ENCODE data around the gene CRYGB. TPM values are rescaled to one million over a fixed set of nuclear protein-coding genes. Genes with fewer than 3 reads are reported as not detected.

CRYGB gene
- total and polyA plus RNA-seq, 10 of the 15 experiments (the other 5 are each of a cell fraction or from before 2014, with no cell fraction given) = not detected

GRCh38 chr2:208186465-208186864 is 40.5 kb upstream of the CRYGB start:
- H3K9me3 ChIP-seq (replicated peaks; ENCODE audit: control insufficient read depth, insufficient read depth, low read length) = no peaks in the 10 kb centered on the region
- no peak overlapping the region for H3K9ac ChIP-seq (ENCODE audit: control insufficient read depth, insufficient read depth, low read length)
- H3K36me3 ChIP-seq (ENCODE audit: control insufficient read depth in 2 of 2, insufficient read depth in 2 of 2, low read length in 1 of 2) = no peaks in the 10 kb centered on the region
- no peaks in the 10 kb centered on the region for H3K4me1 ChIP-seq (ENCODE audit: control insufficient read depth, insufficient read depth, low read length)
- FAIRE-seq = no peak
- ATAC-seq = no peak
- H3K79me2 ChIP-seq (ENCODE audit: control insufficient read depth, insufficient read depth, low read length) = no peaks in the 10 kb centered on the region
- intact Hi-C loops (cut with micrococcal nuclease; ENCODE audit: unreplicated experiment) = no loop called here
- BruUV-seq (replicated peaks) = no TSS peak
- H2AFZ ChIP-seq (ENCODE audit: control insufficient read depth, low read depth, low read length) = no peak overlapping the region
- in situ Hi-C loops (cut with MboI) = loop anchor here (25.0 kb wide), 1 partner anchor 1026 kb away; no protein-coding TSS in a partner anchor
- TF ChIP-seq SPI1 (IDR thresholded peaks at IDR 0.05; ENCODE audit: borderline replicate concordance, insufficient read depth, low read depth, low read length) = no peak
- no peak for TF ChIP-seq SKIL (IDR thresholded peaks at IDR 0.05; ENCODE audit: low read depth, poor library complexity, severe bottlenecking)
- TF ChIP-seq BRCA1 (IDR thresholded peaks at IDR 0.05; ENCODE audit: low read depth, low read length) = no peak
- TF ChIP-seq ZNF24 (IDR thresholded peaks at IDR 0.05) = no peak
- TF ChIP-seq, protein P1, sequence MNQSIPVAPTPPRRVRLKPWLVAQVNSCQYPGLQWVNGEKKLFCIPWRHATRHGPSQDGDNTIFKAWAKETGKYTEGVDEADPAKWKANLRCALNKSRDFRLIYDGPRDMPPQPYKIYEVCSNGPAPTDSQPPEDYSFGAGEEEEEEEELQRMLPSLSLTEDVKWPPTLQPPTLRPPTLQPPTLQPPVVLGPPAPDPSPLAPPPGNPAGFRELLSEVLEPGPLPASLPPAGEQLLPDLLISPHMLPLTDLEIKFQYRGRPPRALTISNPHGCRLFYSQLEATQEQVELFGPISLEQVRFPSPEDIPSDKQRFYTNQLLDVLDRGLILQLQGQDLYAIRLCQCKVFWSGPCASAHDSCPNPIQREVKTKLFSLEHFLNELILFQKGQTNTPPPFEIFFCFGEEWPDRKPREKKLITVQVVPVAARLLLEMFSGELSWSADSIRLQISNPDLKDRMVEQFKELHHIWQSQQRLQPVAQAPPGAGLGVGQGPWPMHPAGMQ (IDR thresholded peaks at IDR 0.05; ENCODE audit: borderline replicate concordance) = no peak
- no peak for TF ChIP-seq KLF5 (IDR thresholded peaks at IDR 0.05; ENCODE audit: partially characterized antibody)
- TF ChIP-seq ZNF622 (IDR thresholded peaks at IDR 0.05) = no peak
- TF ChIP-seq CHD2 (IDR thresholded peaks at IDR 0.05; ENCODE audit: borderline replicate concordance, low read depth, low read length) = no peak
- TF ChIP-seq SREBF2 (IDR thresholded peaks at IDR 0.05; ENCODE audit: low read length) = no peak
- TF ChIP-seq FOS (IDR thresholded peaks at IDR 0.05; ENCODE audit: borderline replicate concordance, extremely low read depth, insufficient read length) = no peak
- TF ChIP-seq CREB1 (IDR thresholded peaks at IDR 0.05; ENCODE audit: low read depth) = no peak
- TF ChIP-seq ELK1 (IDR thresholded peaks at IDR 0.05; ENCODE audit: low read depth, low read length) = no peak
- no peak for TF ChIP-seq NR2F1 (conservative IDR thresholded peaks at IDR 0.05)
- TF ChIP-seq EGR1 (IDR thresholded peaks at IDR 0.05; ENCODE audit: borderline replicate concordance in 1 of 2, low read depth in 2 of 2, low read length in 2 of 2) = no peak
- no peak for TF ChIP-seq IKZF1 (conservative IDR thresholded peaks at IDR 0.05)
- no peak overlapping the region for H3K4me2 ChIP-seq (ENCODE audit: control insufficient read depth, insufficient read depth)
- no peak for DNase-seq (ENCODE audit: low read depth, low spot score)
- ChIA-PET RAD21 (ENCODE audit: unreplicated experiment) (no interaction called here), POLR2A (no interaction called here), CTCF (interaction anchor here (0.6 to 3.0 kb wide), 2 partner anchors 11 to 544 kb away, joined by 3 to 18 read pairs; no protein-coding TSS in a partner anchor), SMC1A (ENCODE audit: uncharacterized antibody, unreplicated experiment) (interaction anchor here (1.5 kb wide), 1 partner anchor 11 kb away, joined by 3 read pairs; no protein-coding TSS in a partner anchor)
- no peaks in the 10 kb centered on the region for H4K20me1 ChIP-seq (ENCODE audit: control insufficient read depth, insufficient read depth)
- H3K27me3 ChIP-seq (replicated peaks in 1 of 2; ENCODE audit: control insufficient read depth in 2 of 2, insufficient read depth in 2 of 2, low read length in 1 of 2) = peaks cover 0 to 6% of the 10 kb centered on the region in 2 experiments; a peak in 1 of 4 replicates
- no peak overlapping the region for H3K27ac ChIP-seq (ENCODE audit: control insufficient read depth, insufficient read depth)
- no peak overlapping the region for H3K4me3 ChIP-seq
- WGBS (ENCODE audit: insufficient coverage, insufficient replicate concordance, low lambda C conversion rate, missing lambda C conversion rate) = 20% methylated on average over 5 of the region's 5 CpGs
